Caco-2 (cell line): ENCODE data around the gene PRRC2A. TPM values are rescaled to one million over a fixed set of nuclear protein-coding genes. Genes with fewer than 3 reads are reported as not detected.
"Not testable (repeated sequence)": the region's sequence is repeated elsewhere in the genome, so short reads cannot be mapped to it uniquely, and the experiment has no call there.

Experiments used
- BruUV-seq: library from RNA; stranded (reverse); fragments of 400-500 nt; replicated peaks from 2 replicates; lab custom pipeline; 2021; lab: Mats Ljungman, UMichigan
- CTCF ChIA-PET: fragments of 300-600 bp; sonication (Branson Sonifier 250); formaldehyde crosslinking; loops from one replicate; lab custom pipeline; 2022; ENCODE audit warnings: antibody characterized with exemption; lab: Charles Lee
- POLR2A ChIA-PET: fragments of 300-600 bp; sonication (Branson Sonifier 250); formaldehyde crosslinking; loops from one replicate; lab custom pipeline; 2022; ENCODE audit warnings: antibody characterized with exemption; lab: Charles Lee
- DNase-seq, 2 experiments: peaks; one replicate each; pipeline versions ENCODE4 v3.0.0 to v3.0.0-alpha.2; 2020 to 2022
- H3K27me3 ChIP-seq: replicated peaks from 2 replicates; pipeline ENCODE4 v1.6.0; 2011; ENCODE audit warnings: low read length; ENCODE audit not compliant: control insufficient read depth, insufficient read depth
- H3K36me3 ChIP-seq: 2 replicates; pipeline ENCODE4 v1.5.1; 2011; ENCODE audit warnings: low read length; ENCODE audit not compliant: control insufficient read depth, insufficient read depth
- H3K4me1 ChIP-seq: fragments of 250-450 bp; sonication (Bioruptor Pico); 2 replicates; pipeline ENCODE4 v1.5.1; 2020; ENCODE audit warnings: mild to moderate bottlenecking
- H3K4me3 ChIP-seq: 2 replicates; pipeline ENCODE4 v1.5.1; 2011; ENCODE audit warnings: low read depth, mild to moderate bottlenecking, control low read depth, low read length
- H3K9me3 ChIP-seq: fragments of 250-450 bp; sonication (Bioruptor Pico); 2 replicates; pipeline ENCODE4 v1.5.1; 2020; ENCODE audit warnings: mild to moderate bottlenecking, moderate library complexity
- H3K27ac Mint-ChIP-seq: one replicate; pipeline ENCODE4 v1.8.0; 2022; ENCODE audit warnings: mixed read lengths; ENCODE audit not compliant: unreplicated experiment
- H3K27me3 Mint-ChIP-seq: one replicate; pipeline ENCODE4 v1.8.0; 2022; ENCODE audit warnings: mixed read lengths; ENCODE audit not compliant: insufficient read depth, unreplicated experiment
- H3K36me3 Mint-ChIP-seq: one replicate; pipeline ENCODE4 v1.8.0; 2022; ENCODE audit warnings: mild to moderate bottlenecking, mixed read lengths; ENCODE audit not compliant: insufficient read depth, unreplicated experiment
- H3K4me1 Mint-ChIP-seq: one replicate; pipeline ENCODE4 v1.8.0; 2022; ENCODE audit warnings: low read depth, mixed read lengths; ENCODE audit not compliant: unreplicated experiment
- H3K4me3 Mint-ChIP-seq: one replicate; pipeline ENCODE4 v1.8.0; 2022; ENCODE audit warnings: mild to moderate bottlenecking, moderate library complexity, mixed read lengths; ENCODE audit not compliant: unreplicated experiment
- H3K9me3 Mint-ChIP-seq: one replicate; pipeline ENCODE4 v1.8.0; 2022; ENCODE audit warnings: mixed read lengths; ENCODE audit not compliant: unreplicated experiment
- CTCF ChIP-seq, 2 experiments: fragments of 200-600 bp in 1 of 2; IDR thresholded peaks; 1 replicate in 1 of 2; 2 replicates in 1 of 2; pipeline versions ENCODE4 v1.5.1 to v1.8.0; 2011 to 2022; ENCODE audit warnings: antibody characterized with exemption in 1 of 2, control low read depth in 1 of 2, inconsistent platforms in 1 of 2, low read depth in 1 of 2, low read length in 1 of 2, mild to moderate bottlenecking in 1 of 2, moderate library complexity in 1 of 2; ENCODE audit not compliant: insufficient read depth in 1 of 2, severe bottlenecking in 1 of 2, unreplicated experiment in 1 of 2
- intact Hi-C: fragments of 100-400 bp; cut with micrococcal nuclease; formaldehyde crosslinking; loops from one replicate; pipeline ENCODE4 v1.10.0; 2022; ENCODE audit not compliant: unreplicated experiment
- total RNA-seq: library from RNA; stranded (reverse); gene quantifications from 2 replicates; pipeline ENCODE4 v1.2.3, GENCODE V29; 2022

PRRC2A gene
- total RNA-seq, 1 experiment from 2014 or later: 222 TPM

DNA sequence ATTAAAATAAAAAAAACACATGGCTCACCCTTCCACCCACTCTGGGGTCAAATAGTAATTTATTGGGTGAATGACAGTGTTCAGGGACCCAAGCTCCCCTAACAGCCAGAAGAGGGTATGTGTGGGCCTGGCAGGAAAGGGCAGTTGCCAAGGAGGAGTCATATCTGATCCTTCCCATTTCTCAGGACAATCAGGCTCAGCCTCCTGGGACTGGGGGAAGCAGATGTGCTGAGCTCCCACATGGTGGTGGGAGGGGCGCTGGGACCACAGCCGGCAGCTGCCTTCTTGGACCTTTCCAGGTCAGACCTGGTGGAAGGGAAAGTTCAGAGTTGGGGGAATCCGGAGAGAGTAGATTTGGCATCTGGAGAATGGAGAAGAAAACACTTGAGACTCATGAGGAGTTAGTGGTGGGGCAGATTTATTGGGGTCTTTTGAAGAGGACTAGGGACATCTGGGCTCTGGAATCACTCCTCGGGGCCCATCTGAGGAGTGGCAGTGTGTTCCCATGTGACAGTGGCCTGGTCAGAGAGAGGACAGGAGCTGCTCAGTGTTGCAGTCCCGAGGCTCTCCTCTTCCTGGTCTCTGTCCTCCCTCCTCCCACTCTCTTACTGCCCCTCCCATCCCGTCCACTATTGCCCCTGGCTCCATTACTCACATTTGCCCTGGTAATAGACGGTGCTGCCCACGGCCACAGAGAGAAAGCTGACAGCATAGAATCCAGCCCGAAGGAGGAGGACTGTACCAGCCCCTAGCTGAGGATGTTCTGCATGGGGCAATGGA, 31.5 kb upstream of the PRRC2A start:
- Histone ChIP-seq H3K27me3 (no peaks in the 10 kb centered on the region), H3K9me3 (no peaks in the 10 kb centered on the region), H3K4me3 (no peak overlapping the region), H3K36me3 (no peaks in the 10 kb centered on the region), H3K4me1 (no peaks in the 10 kb centered on the region)
- H3K4me1 Mint-ChIP-seq: no peaks in the 10 kb centered on the region
- no TSS peak for BruUV-seq
- no peaks in the 10 kb centered on the region for H3K27me3 Mint-ChIP-seq
- H3K27ac Mint-ChIP-seq: no peak overlapping the region
- H3K36me3 Mint-ChIP-seq: no peaks in the 10 kb centered on the region
- no peak overlapping the region for H3K4me3 Mint-ChIP-seq
- POLR2A ChIA-PET: no interaction called here
- no peak for TF ChIP-seq CTCF (IDR thresholded peaks at IDR 0.05; ENCODE audit: insufficient read depth in 1 of 2, low read depth in 1 of 2, low read length in 1 of 2, severe bottlenecking in 1 of 2, unreplicated experiment in 1 of 2)
- no peaks in the 10 kb centered on the region for H3K9me3 Mint-ChIP-seq
- DNase-seq: no peak
- intact Hi-C loops: no loop called here
- CTCF ChIA-PET: interaction anchor here (1.3 kb wide), 1 partner anchor 9 kb away, joined by 3 read pairs; no protein-coding TSS in a partner anchor

GRCh38 chr6:31590691-31591090, 29.8 kb upstream of the PRRC2A start:
- CTCF ChIA-PET, H3K4me3 Mint-ChIP-seq, H3K36me3 Mint-ChIP-seq, POLR2A ChIA-PET, intact Hi-C loops, H3K27ac Mint-ChIP-seq, H3K4me1 Mint-ChIP-seq, DNase-seq, H3K9me3 Mint-ChIP-seq, H3K9me3 ChIP-seq, BruUV-seq, H3K36me3 ChIP-seq, H3K4me3 ChIP-seq, H3K4me1 ChIP-seq, H3K27me3 ChIP-seq, H3K27me3 Mint-ChIP-seq: not testable (repeated sequence)

DNA sequence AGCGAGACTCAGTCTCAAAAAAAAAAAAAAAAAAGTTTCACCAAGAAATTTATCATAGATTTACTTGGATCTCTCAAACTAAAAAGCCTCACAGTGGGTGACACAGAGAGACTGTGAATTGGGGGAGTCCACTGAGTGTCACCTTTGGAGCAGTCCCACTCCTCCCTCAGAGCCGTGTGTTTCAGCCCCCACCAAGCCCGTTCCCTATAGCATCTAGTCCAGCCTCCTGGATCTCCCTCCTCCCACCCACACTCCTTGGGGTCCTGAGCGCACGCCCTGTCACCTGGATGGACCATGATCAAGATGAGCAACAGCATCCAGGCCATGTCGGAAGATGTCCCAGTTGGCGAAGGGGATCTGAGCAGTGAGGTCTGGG, 28.1 kb upstream of the PRRC2A start:
- TF ChIP-seq CTCF (IDR thresholded peaks at IDR 0.05; ENCODE audit: insufficient read depth in 1 of 2, low read depth in 1 of 2, low read length in 1 of 2, severe bottlenecking in 1 of 2, unreplicated experiment in 1 of 2): no peak
- Histone ChIP-seq H3K4me1 (no peaks in the 10 kb centered on the region), H3K9me3 (no peaks in the 10 kb centered on the region), H3K27me3 (no peaks in the 10 kb centered on the region), H3K36me3 (no peaks in the 10 kb centered on the region), H3K4me3 (no peak overlapping the region)
- ChIA-PET CTCF (interaction anchor here (0.6 to 1.1 kb wide), 3 partner anchors 12 to 50 kb away, joined by 3 to 6 read pairs (median 5); no protein-coding TSS in a partner anchor), POLR2A (no interaction called here)
- Mint-ChIP-seq H3K36me3 (no peaks in the 10 kb centered on the region), H3K4me3 (no peak overlapping the region), H3K9me3 (no peaks in the 10 kb centered on the region), H3K4me1 (no peaks in the 10 kb centered on the region), H3K27ac (no peak overlapping the region), H3K27me3 (no peaks in the 10 kb centered on the region)
- intact Hi-C loops: no loop called here
- no peak for DNase-seq
- BruUV-seq: no TSS peak
